K562 (cell line): ENCODE data around the gene DLX2. TPM values are rescaled to one million over a fixed set of nuclear protein-coding genes. Genes with fewer than 3 reads are reported as not detected.

Experiments used
- CCAR2 ChIP-seq: fragments of 200-400 bp; formaldehyde crosslinking; IDR thresholded peaks from 2 replicates; pipeline ENCODE4 v1.6.1; 2017; ENCODE audit warnings: mild to moderate bottlenecking, low read depth, low read length
- DMBX1 ChIP-seq: fragments of 250-450 bp; sonication (Bioruptor Pico); IDR thresholded peaks from 2 replicates; pipeline ENCODE4 v1.8.0; 2022; ENCODE audit warnings: inconsistent platforms, mild to moderate bottlenecking, moderate library complexity, borderline replicate concordance
- ERF ChIP-seq: fragments of 450-650 bp; formaldehyde crosslinking; IDR thresholded peaks from 2 replicates; pipeline ENCODE4 v1.4.0; 2020; ENCODE audit warnings: mild to moderate bottlenecking, mixed read lengths
- GABPB1 ChIP-seq: sonication (generic); formaldehyde crosslinking; IDR thresholded peaks from 2 replicates; pipeline ENCODE4 v1.8.0; 2022; ENCODE audit warnings: mild to moderate bottlenecking, missing genetic modification reagents
- KLF13 ChIP-seq: fragments of 450-650 bp; IDR thresholded peaks from 2 replicates; pipeline ENCODE4 v1.6.1; 2016; ENCODE audit warnings: missing genetic modification characterization, low read depth, mild to moderate bottlenecking, missing compliant biosample characterization, moderate library complexity, borderline replicate concordance
- NFE2L1 ChIP-seq: fragments of 450-650 bp; IDR thresholded peaks from 2 replicates; pipeline ENCODE4 v1.6.1; 2016; ENCODE audit warnings: missing genetic modification characterization, low read depth, mild to moderate bottlenecking, missing compliant biosample characterization, moderate library complexity, borderline replicate concordance
- NFYB ChIP-seq: IDR thresholded peaks from 2 replicates; pipeline ENCODE4 v1.6.1; 2011; ENCODE audit warnings: mild to moderate bottlenecking, moderate library complexity; ENCODE audit not compliant: insufficient read length; ENCODE audit errors: extremely low read depth
- RCOR1 ChIP-seq, 2 experiments: IDR thresholded peaks; 2 replicates each; pipeline ENCODE4 v1.6.1; 2012; ENCODE audit warnings: low read depth in 2 of 2, low read length in 2 of 2, borderline replicate concordance in 1 of 2, improper control_type of control experiment in 1 of 2
- SUPT5H ChIP-seq: fragments of 450-650 bp; IDR thresholded peaks from 2 replicates; pipeline ENCODE4 v1.6.1; 2016
- TRIM28 ChIP-seq: fragments of 450-650 bp; IDR thresholded peaks from 2 replicates; pipeline ENCODE4 v1.6.1; 2017
- XRCC4 ChIP-seq: IDR thresholded peaks from one replicate; pipeline ENCODE4 v1.6.1; 2011; ENCODE audit not compliant: insufficient read depth, insufficient read length; ENCODE audit errors: extremely low read depth
- ZMIZ1 ChIP-seq, 2 experiments: fragments of 150-350 bp in 1 of 2; IDR thresholded peaks; 2 replicates each; pipeline ENCODE4 v1.6.1; 2012 to 2016; ENCODE audit warnings: low read depth in 2 of 2, low read length in 2 of 2, mild to moderate bottlenecking in 1 of 2, moderate library complexity in 1 of 2
- ZNF354B ChIP-seq: fragments of 250-450 bp; sonication (Bioruptor Pico); IDR thresholded peaks from 2 replicates; pipeline ENCODE4 v1.4.0; 2020
- ZNF584 ChIP-seq: fragments of 200-800 bp; sonication (Bioruptor generic); IDR thresholded peaks from 2 replicates; pipeline ENCODE4 v1.6.1; 2016; ENCODE audit warnings: low read depth, mild to moderate bottlenecking, missing genetic modification characterization, missing compliant biosample characterization
- ZNF639 ChIP-seq, 2 experiments: fragments of 200-800 bp in 1 of 2; sonication (Bioruptor generic) in 1 of 2; sonication (generic) in 1 of 2; formaldehyde crosslinking in 1 of 2; IDR thresholded peaks in 1 of 2; conservative IDR thresholded peaks in 1 of 2; 2 replicates each; pipeline versions ENCODE4 v1.5.0 to v1.6.1; 2016 to 2020; ENCODE audit warnings: missing compliant biosample characterization in 1 of 2, missing genetic modification characterization in 1 of 2, missing genetic modification reagents in 1 of 2
- ZNF696 ChIP-seq: fragments of 250-450 bp; sonication (Bioruptor Pico); conservative IDR thresholded peaks from 2 replicates; pipeline ENCODE4 v1.4.0; 2020; ENCODE audit warnings: mild to moderate bottlenecking, moderate library complexity
- polyA plus RNA-seq, 8 experiments: library from polyadenylated mRNA; depleted of rRNA in 4 of 8; stranded (reverse) in 5 of 8; unstranded in 3 of 8; fragments of >200 nt; fragmentation: Nextera tagmentation in 2 of 8; fragmentation: Illumina TruSeq in 1 of 8; extraction: Ambion mirVana in 2 of 8; extraction: Trizol in 1 of 8; gene quantifications; 2 replicates each; pipeline versions ENCODE4 v1.2.1 to v1.2.3, GENCODE V29; 2011 to 2014; ENCODE audit warnings: inconsistent platforms in 1 of 8, missing spikeins in 1 of 8
- total RNA-seq, 7 experiments: library from RNA; depleted of rRNA in 6 of 7; stranded (reverse); fragments of >200 nt in 6 of 7; fragmentation: Illumina TruSeq in 2 of 7; extraction: Trizol in 2 of 7; gene quantifications; 2 replicates each; pipeline versions ENCODE4 v1.2.1 to v1.2.3, GENCODE V29; 2011 to 2021; ENCODE audit warnings: low replicate concordance in 1 of 7
- TF ChIP-seq, protein P1 (sequence below): sonication (generic); formaldehyde crosslinking; IDR thresholded peaks from 2 replicates; pipeline ENCODE4 v1.8.0; 2022; ENCODE audit warnings: mild to moderate bottlenecking, missing genetic modification reagents, borderline replicate concordance
- TF ChIP-seq, protein P2 (sequence below): fragments of 450-650 bp; IDR thresholded peaks from 2 replicates; pipeline ENCODE4 v1.6.1; 2016; ENCODE audit warnings: missing biosample characterization, missing genetic modification characterization

The DLX2 gene
- total and polyA plus RNA-seq, 9 of the 15 experiments (the other 6 are each of a cell fraction or from before 2014, with no cell fraction given) = 0.14 to 4.3 (median 0.86) TPM

DNA sequence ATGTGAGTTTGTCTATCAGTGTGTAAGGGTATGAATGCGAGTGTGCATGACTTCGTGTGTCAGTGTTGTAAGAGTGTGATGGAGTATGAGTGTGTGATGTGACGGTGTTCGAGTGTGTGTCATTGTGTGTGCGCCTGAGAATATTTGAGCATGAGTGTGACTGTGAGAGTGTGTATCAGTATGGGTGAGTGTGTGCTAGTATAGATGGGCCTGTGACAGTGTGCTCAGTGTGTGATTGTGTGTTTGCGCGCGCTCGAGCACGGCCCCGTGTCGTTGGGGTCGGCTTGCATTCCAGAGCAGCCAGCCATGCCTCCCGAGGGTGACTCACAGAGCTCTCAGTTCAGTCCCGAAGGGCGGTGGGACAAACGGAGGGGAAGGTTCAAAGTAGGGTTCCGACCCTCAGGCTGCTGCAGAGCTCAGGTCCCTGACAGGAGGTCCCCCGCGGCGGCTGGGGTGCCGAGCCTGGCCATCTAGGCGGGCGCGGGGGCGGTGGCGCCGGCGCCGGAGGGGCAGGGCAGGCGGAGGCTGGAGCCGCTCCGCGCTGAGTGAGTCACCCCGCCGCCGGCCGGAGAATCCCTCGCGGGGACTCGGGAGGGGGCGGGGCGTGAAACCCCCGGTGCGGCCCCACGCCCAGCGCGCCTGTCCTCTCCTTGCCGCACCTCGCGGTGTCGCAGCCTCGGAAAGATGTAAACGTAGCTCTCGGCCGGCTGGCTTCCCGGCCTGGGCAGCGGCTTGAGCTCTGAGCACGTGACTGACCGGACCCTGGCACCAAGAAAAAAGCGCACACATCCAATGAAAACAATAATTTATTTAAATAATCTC lies 3.8 kb downstream of the DLX2 start (continued):
- TF ChIP-seq ZNF354B (CRISPR knock-in tag) (no peak), NFE2L1 (tag) (no peak), ZMIZ1 (IDR thresholded peaks at IDR 0.05; ENCODE audit: low read depth in 2 of 2, low read length in 2 of 2) (no peak), ZNF584 (CRISPR knock-in tag) (peak; percentile 51), GABPB1 (CRISPR knock-in tag) (peak; percentile 38; the same call in 1 of the 2 replicates), KLF13 (tag) (peak; percentile 60; the same call in 1 of the 2 replicates), XRCC4 (no peak), ZNF639 (CRISPR knock-in tag; conservative IDR thresholded peaks at IDR 0.05 in 1 of 2, IDR thresholded peaks at IDR 0.05 in 1 of 2) (peak in 1 of 2 experiments; percentile 90; a peak in 2 of 4 replicates), ZNF696 (CRISPR knock-in tag) (no peak), TRIM28 (peak; percentile 51), DMBX1 (CRISPR knock-in tag) (no peak; the same call in 1 of the 2 replicates), ERF (CRISPR knock-in tag) (peak; percentile 61; the same call in 1 of the 2 replicates), SUPT5H (no peak), RCOR1 (IDR thresholded peaks at IDR 0.05; ENCODE audit: borderline replicate concordance in 1 of 2, low read depth in 2 of 2, low read length in 2 of 2) (peak in 1 of 2 experiments; percentile 80; a peak in 2 of 4 replicates), NFYB (no peak), CCAR2 (no peak)
- TF ChIP-seq, protein P1, sequence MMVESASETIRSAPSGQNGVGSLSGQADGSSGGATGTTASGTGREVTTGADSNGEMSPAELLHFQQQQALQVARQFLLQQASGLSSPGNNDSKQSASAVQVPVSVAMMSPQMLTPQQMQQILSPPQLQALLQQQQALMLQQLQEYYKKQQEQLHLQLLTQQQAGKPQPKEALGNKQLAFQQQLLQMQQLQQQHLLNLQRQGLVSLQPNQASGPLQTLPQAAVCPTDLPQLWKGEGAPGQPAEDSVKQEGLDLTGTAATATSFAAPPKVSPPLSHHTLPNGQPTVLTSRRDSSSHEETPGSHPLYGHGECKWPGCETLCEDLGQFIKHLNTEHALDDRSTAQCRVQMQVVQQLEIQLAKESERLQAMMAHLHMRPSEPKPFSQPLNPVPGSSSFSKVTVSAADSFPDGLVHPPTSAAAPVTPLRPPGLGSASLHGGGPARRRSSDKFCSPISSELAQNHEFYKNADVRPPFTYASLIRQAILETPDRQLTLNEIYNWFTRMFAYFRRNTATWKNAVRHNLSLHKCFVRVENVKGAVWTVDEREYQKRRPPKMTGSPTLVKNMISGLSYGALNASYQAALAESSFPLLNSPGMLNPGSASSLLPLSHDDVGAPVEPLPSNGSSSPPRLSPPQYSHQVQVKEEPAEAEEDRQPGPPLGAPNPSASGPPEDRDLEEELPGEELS = no peak
- TF ChIP-seq, protein P2, sequence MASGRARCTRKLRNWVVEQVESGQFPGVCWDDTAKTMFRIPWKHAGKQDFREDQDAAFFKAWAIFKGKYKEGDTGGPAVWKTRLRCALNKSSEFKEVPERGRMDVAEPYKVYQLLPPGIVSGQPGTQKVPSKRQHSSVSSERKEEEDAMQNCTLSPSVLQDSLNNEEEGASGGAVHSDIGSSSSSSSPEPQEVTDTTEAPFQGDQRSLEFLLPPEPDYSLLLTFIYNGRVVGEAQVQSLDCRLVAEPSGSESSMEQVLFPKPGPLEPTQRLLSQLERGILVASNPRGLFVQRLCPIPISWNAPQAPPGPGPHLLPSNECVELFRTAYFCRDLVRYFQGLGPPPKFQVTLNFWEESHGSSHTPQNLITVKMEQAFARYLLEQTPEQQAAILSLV (tag) = no peak
